GM12878 (cell line): Measurements from ENCODE around the gene MYH9. TPM values are rescaled to one million over a fixed set of nuclear protein-coding genes. Genes with fewer than 3 reads are reported as not detected.
A peak's percentile ranks its signal among the peaks of the same experiment; 100 is the strongest.

Experiments
- ATAC-seq: fragments of 200-7000 bp; cut with Tn5 transposase; 3 replicates; pipeline ENCODE4 v1.9.1; 2020; ENCODE audit warnings: mild to moderate bottlenecking, moderate library complexity
- BruUV-seq: library from RNA; stranded (reverse); fragments of 400-500 nt; replicated peaks from 2 replicates; lab custom pipeline; 2021; lab: Mats Ljungman, UMichigan
- CTCF ChIA-PET: fragments of 300-600 bp; sonication (Branson Sonifier 250); formaldehyde crosslinking; extraction: SDS; loops from one replicate; lab custom pipeline; 2021; ENCODE audit warnings: inconsistent platforms; lab: Yijun Ruan, JAX
- POLR2A ChIA-PET: fragments of 350-600 bp; formaldehyde crosslinking; extraction: SDS; loops from one replicate; lab custom pipeline; 2021; ENCODE audit warnings: inconsistent platforms; lab: Charles Lee
- RAD21 ChIA-PET: fragments of 300-600 bp; sonication (Branson Sonifier 250); formaldehyde crosslinking; loops from one replicate; lab custom pipeline; 2023; ENCODE audit warnings: antibody characterized with exemption; ENCODE audit not compliant: unreplicated experiment; lab: Charles Lee
- SMC1A ChIA-PET: fragments of 300-600 bp; sonication (Branson Sonifier 250); formaldehyde crosslinking; loops from one replicate; lab custom pipeline; 2023; ENCODE audit not compliant: unreplicated experiment, uncharacterized antibody; lab: Charles Lee
- DNase-seq: peaks from one replicate; pipeline ENCODE4 v3.0.0-alpha.2; 2011; ENCODE audit warnings: low read depth, low spot score
- FAIRE-seq: peaks from 3 replicates; lab custom pipeline; 2011; peaks lifted over from hg19 to GRCh38; lab: Jason Lieb, UNC
- H2AFZ ChIP-seq: 2 replicates; pipeline ENCODE4 v1.6.0; 2011; ENCODE audit warnings: low read depth, low read length, control low read depth; ENCODE audit not compliant: control insufficient read depth
- H3K27ac ChIP-seq: 2 replicates; pipeline ENCODE4 v1.5.1; 2011; ENCODE audit warnings: control low read depth; ENCODE audit not compliant: control insufficient read depth, insufficient read depth
- H3K27me3 ChIP-seq, 2 experiments: replicated peaks in 1 of 2; 2 replicates each; pipeline versions ENCODE4 v1.6.0 to v1.6.1; 2011; ENCODE audit warnings: low read length in 1 of 2; ENCODE audit not compliant: control insufficient read depth in 2 of 2, insufficient read depth in 2 of 2
- H3K36me3 ChIP-seq, 2 experiments: 2 replicates each; pipeline ENCODE4 v1.5.1; 2011; ENCODE audit warnings: low read length in 1 of 2; ENCODE audit not compliant: control insufficient read depth in 2 of 2, insufficient read depth in 2 of 2
- H3K4me1 ChIP-seq: 2 replicates; pipeline ENCODE4 v1.6.1; 2011; ENCODE audit warnings: mild to moderate bottlenecking, low read length, moderate library complexity, mixed read lengths; ENCODE audit not compliant: control insufficient read depth, insufficient read depth
- H3K4me2 ChIP-seq: 2 replicates; pipeline ENCODE4 v1.6.0; 2011; ENCODE audit warnings: control low read depth; ENCODE audit not compliant: control insufficient read depth, insufficient read depth
- H3K4me3 ChIP-seq: fragments of 200-600 bp; sonication (generic); 2 replicates; pipeline ENCODE4 v1.5.1; 2016
- H3K79me2 ChIP-seq: 2 replicates; pipeline ENCODE4 v1.6.0; 2011; ENCODE audit warnings: low read length; ENCODE audit not compliant: control insufficient read depth, insufficient read depth
- H3K9ac ChIP-seq: 2 replicates; pipeline ENCODE4 v1.8.0; 2011; ENCODE audit warnings: low read length, control low read depth, mixed read lengths; ENCODE audit not compliant: control insufficient read depth, insufficient read depth
- H3K9me3 ChIP-seq: replicated peaks from 3 replicates; pipeline ENCODE4 v1.5.1; 2011; ENCODE audit warnings: mild to moderate bottlenecking, low read length; ENCODE audit not compliant: control insufficient read depth, insufficient read depth
- H4K20me1 ChIP-seq: 2 replicates; pipeline ENCODE4 v1.6.0; 2011; ENCODE audit not compliant: control insufficient read depth, insufficient read depth
- CTCF ChIP-seq, 3 experiments: IDR thresholded peaks in 2 of 3; conservative IDR thresholded peaks in 1 of 3; 2 replicates each; pipeline ENCODE4 v1.5.1; 2011; ENCODE audit warnings: low read depth in 3 of 3, low read length in 3 of 3, mild to moderate bottlenecking in 3 of 3, control low read depth in 2 of 3, moderate library complexity in 2 of 3, inconsistent platforms in 1 of 3, mixed read lengths in 1 of 3; ENCODE audit not compliant: control insufficient read depth in 2 of 3, insufficient read depth in 1 of 3; ENCODE audit errors: extremely low read depth in 1 of 3
- EGR1 ChIP-seq, 2 experiments: IDR thresholded peaks; 1 replicate in 1 of 2; 2 replicates in 1 of 2; pipeline ENCODE4 v1.6.1; 2011 to 2012; ENCODE audit warnings: low read depth in 2 of 2, low read length in 2 of 2, borderline replicate concordance in 1 of 2, mild to moderate bottlenecking in 1 of 2, moderate library complexity in 1 of 2
- POLR2AphosphoS5 ChIP-seq: IDR thresholded peaks from 2 replicates; pipeline ENCODE4 v1.6.1; 2011; ENCODE audit warnings: mild to moderate bottlenecking, low read length, inconsistent platforms
- WGBS: methylation state at CpG from one replicate; pipeline ENCODE4 v1.1.6; 2016; ENCODE audit warnings: low lambda C conversion rate; ENCODE audit not compliant: insufficient replicate concordance, insufficient coverage; ENCODE audit errors: missing lambda C conversion rate; 5-methylcytosine and 5-hydroxymethylcytosine counted together
- in situ Hi-C: fragments of 300-500 bp; cut with MboI; formaldehyde crosslinking; loops from 9 replicates; pipeline ENCODE4 v1.14.3; 2018; ENCODE audit warnings: mixed read lengths
- intact Hi-C: fragments of 100-400 bp; cut with micrococcal nuclease; formaldehyde crosslinking; loops from one replicate; pipeline ENCODE4 v1.14.2; 2022; ENCODE audit not compliant: unreplicated experiment
- polyA plus RNA-seq, 11 experiments: library from polyadenylated mRNA; depleted of rRNA in 4 of 11; unstranded in 6 of 11; stranded (reverse) in 5 of 11; fragments of >200 nt; fragmentation: Nextera tagmentation in 4 of 11; fragmentation: Illumina TruSeq in 1 of 11; extraction: Ambion mirVana in 4 of 11; extraction: Trizol in 1 of 11; gene quantifications; 1 replicate in 1 of 11; 2 replicates in 10 of 11; pipeline versions ENCODE4 v1.2.1 to v1.2.3, GENCODE V29; 2011 to 2016; ENCODE audit warnings: inconsistent platforms in 2 of 11, missing spikeins in 2 of 11, low read depth in 1 of 11
- total RNA-seq, 4 experiments: library from RNA; depleted of rRNA in 3 of 4; stranded (reverse); fragments of >200 nt in 3 of 4; fragmentation: Illumina TruSeq in 1 of 4; extraction: Trizol in 1 of 4; gene quantifications; 2 replicates each; pipeline versions ENCODE4 v1.2.1 to v1.2.3, GENCODE V29; 2013 to 2021
- TF ChIP-seq, protein P1 (sequence below): fragments of 450-650 bp; IDR thresholded peaks from 2 replicates; pipeline ENCODE4 v1.6.1; 2016; ENCODE audit warnings: mild to moderate bottlenecking

MYH9 gene
- total and polyA plus RNA-seq, 10 of the 15 experiments (the other 5 are each of a cell fraction or from before 2014, with no cell fraction given) = 5.1 to 525 (median 145) TPM

DNA sequence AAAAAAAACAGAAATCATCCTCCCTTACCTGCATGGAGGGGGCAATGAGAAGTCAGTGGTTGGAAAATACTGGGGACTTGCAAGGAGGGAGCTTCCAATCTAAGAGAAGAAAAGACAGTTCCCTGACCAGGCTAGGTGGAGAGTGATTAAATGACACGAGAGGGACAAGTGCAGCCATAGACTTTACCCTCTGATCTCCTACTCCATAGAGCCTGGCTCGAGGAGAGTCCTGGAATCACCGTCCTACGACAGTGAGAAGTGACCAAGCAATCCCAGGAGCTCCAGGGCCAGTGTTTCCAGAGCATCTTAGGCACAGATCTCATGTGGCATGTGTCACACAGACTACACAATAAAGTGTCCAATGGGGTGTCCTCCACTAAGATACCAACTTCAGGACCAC lies 25.7 kb downstream of the MYH9 start:
- DNase-seq = no peak
- H4K20me1 ChIP-seq = peaks cover 16% of the 10 kb centered on the region
- peaks cover 95% of the 10 kb centered on the region for H3K79me2 ChIP-seq
- ATAC-seq = no peak
- CTCF ChIA-PET = interaction anchor here (1.3 kb wide), 1 partner anchor 16 kb away, joined by 11 read pairs; no protein-coding TSS in a partner anchor
- 74% methylated on average over 4 of the region's 4 CpGs for WGBS
- POLR2A ChIA-PET = interaction anchor here (1.0 kb wide), 1 partner anchor 31 kb away, joined by 5 read pairs; no protein-coding TSS in a partner anchor
- H3K36me3 ChIP-seq = peaks cover 17 to 20% of the 10 kb centered on the region in 2 experiments; a peak in 3 of 4 replicates
- no peak overlapping the region for H3K9ac ChIP-seq
- 0 out of 2 replicates have a peak overlapping the region, but pooled peaks have one; percentile 23 for H3K27ac ChIP-seq
- no peaks in the 10 kb centered on the region for H3K27me3 ChIP-seq
- intact Hi-C loops = no loop called here
- BruUV-seq = no TSS peak
- peak overlapping the region; percentile 53 for H3K4me2 ChIP-seq
- SMC1A ChIA-PET = no interaction called here
- no peaks in the 10 kb centered on the region for H3K9me3 ChIP-seq
- H3K4me3 ChIP-seq = no peak overlapping the region
- RAD21 ChIA-PET = interaction anchor here (1.0 kb wide), 2 partner anchors 18 to 27 kb away, joined by 3 to 4 read pairs; no protein-coding TSS in a partner anchor
- in situ Hi-C loops = no loop called here
- FAIRE-seq = no peak
- peaks cover 89% of the 10 kb centered on the region for H3K4me1 ChIP-seq
- H2AFZ ChIP-seq = no peak overlapping the region
- TF ChIP-seq, protein P1, sequence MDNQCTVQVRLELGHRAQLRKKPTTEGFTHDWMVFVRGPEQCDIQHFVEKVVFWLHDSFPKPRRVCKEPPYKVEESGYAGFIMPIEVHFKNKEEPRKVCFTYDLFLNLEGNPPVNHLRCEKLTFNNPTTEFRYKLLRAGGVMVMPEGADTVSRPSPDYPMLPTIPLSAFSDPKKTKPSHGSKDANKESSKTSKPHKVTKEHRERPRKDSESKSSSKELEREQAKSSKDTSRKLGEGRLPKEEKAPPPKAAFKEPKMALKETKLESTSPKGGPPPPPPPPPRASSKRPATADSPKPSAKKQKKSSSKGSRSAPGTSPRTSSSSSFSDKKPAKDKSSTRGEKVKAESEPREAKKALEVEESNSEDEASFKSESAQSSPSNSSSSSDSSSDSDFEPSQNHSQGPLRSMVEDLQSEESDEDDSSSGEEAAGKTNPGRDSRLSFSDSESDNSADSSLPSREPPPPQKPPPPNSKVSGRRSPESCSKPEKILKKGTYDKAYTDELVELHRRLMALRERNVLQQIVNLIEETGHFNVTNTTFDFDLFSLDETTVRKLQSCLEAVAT = no peak
- TF ChIP-seq EGR1 (IDR thresholded peaks at IDR 0.05; ENCODE audit: borderline replicate concordance in 1 of 2, low read depth in 2 of 2, low read length in 2 of 2) (no peak), CTCF (IDR thresholded peaks at IDR 0.05 in 2 of 3, conservative IDR thresholded peaks at IDR 0.05 in 1 of 3; ENCODE audit: control insufficient read depth in 2 of 3, extremely low read depth in 1 of 3, insufficient read depth in 1 of 3, low read depth in 3 of 3, low read length in 3 of 3) (no peak), POLR2AphosphoS5 (peak; percentile 16; the same call in 1 of the 2 replicates)
